RCC 7860 (cell line): ENCODE data around the gene PRKACG.
A peak's percentile ranks its signal among the peaks of the same experiment; 100 is the strongest.
"Not testable (repeated sequence)": the region's sequence is repeated elsewhere in the genome, so short reads cannot be mapped to it uniquely, and the experiment has no call there.

Source experiments
- DNase-seq: peaks from one replicate; pipeline ENCODE4 v3.0.0-alpha.2; 2015; ENCODE audit warnings: low spot score
- FAIRE-seq: peaks from 2 replicates; lab custom pipeline; 2012; peaks lifted over from hg19 to GRCh38; lab: Jason Lieb, UNC

The PRKACG gene

GRCh38 chr9:69014013-69014412 is at the start of gene PRKACG:
Gene PRKACG (minus strand): TSS chr9:69014113. CDS start chr9:69014092, 21 bp downstream.
- FAIRE-seq: no peak
- DNase-seq: no peak

- DNase-seq: no peak
- FAIRE-seq: no peak
These were observed 48.3 kb upstream of the PRKACG start for GRCh38 chr9:69062195-69062594.

DNA sequence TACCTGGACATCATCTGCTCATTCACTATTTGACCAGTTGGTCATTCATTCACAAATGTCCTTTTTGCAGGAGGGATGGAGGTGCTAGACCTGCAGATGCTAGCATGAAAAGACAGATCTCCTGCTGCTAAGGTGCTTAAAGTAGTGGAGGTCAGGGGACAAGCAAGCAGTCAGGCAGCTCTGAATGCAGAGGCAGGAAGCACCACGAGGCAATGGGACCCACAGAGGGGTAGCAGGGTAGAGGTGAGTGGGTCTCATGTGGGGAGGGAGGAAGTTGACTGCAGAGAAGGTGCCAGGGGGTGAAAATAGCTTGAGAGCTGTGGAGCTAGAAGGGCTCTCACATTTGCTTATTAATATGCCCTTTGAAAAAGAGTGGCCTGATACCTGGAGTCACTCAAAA is 46.9 kb upstream of the PRKACG start:
- FAIRE-seq (no peak), DNase-seq (no peak)

DNA sequence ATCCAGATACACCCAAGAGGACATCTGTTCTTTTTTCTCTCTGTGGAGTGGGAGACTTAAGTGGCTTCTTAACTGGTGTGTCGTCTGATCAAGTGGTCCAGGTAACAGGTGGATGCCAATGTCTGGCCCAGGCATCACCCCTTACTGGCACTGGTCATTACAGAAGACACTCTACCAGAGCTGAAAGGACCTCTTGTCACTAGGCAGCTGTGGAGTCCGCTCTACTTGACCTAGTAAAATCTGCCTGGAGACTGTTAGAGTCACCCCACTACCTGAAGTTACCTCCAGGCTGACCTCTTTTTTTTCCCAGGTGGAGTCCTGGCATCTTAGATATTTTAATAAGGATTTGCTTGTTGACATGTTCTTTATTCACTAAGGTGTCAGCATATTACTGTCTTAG is 44.2 kb upstream of the PRKACG start:
- FAIRE-seq: no peak
- DNase-seq: no peak

DNA sequence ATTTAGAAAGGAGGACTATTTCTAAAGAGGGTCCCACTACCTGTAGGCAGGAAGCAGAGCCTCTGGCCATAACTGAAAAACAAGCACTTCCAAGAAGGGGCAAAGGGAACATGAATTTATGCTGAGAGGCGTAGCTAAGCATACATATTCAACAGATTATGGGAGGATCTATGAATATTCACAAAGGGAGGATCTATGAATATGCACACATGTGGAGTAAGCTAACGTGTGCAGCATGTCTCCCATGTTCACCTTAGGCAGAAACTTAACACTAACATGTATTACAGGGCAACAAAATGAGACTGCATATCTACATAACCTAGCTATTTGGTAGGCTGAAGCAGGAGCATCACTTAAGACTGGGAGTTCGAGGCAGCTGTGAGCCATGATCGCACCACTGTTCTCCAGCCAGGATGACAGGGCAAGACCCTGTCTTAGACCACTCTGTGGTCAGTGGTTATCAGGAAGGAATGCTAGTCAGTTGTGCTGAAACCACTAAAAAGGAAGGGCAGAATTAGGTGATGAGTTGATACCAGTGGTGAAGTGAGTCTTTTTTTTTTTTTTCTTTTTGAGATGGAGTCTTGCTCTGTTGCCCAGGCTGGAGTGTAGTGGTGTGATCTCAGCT is 42.4 kb upstream of the PRKACG start:
- DNase-seq (peak; percentile 45), FAIRE-seq (no peak)

DNA sequence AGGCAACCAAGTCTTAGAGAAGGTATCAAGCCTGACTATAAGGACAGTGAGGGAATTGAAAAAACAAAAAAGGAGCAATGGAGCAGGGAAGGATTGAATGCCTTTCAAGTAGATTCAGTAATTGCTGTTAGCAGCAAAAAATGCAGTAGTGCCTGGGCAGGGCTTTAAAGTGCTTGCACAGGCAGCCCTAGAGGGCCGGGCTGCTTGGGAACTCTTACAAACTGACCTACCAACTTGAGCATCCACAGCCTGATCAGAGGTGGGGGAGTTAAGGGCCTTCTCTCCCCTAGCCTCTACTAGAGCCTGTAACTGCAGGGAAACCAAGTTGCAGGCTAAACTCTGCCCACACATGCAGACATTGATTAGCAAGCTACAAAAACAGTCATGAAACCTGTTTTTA is 41.1 kb upstream of the PRKACG start:
- FAIRE-seq (no peak), DNase-seq (no peak)

GRCh38 chr9:69050936-69051335 is 37.0 kb upstream of the PRKACG start:
- FAIRE-seq, DNase-seq: not testable (repeated sequence)

GRCh38 chr9:69049094-69049493 is 35.2 kb upstream of the PRKACG start:
- DNase-seq: no peak
- FAIRE-seq: no peak

GRCh38 chr9:69047371-69047770 is 33.5 kb upstream of the PRKACG start:
- DNase-seq (no peak), FAIRE-seq (no peak)

GRCh38 chr9:69046723-69047122 is 32.8 kb upstream of the PRKACG start:
- DNase-seq (no peak), FAIRE-seq (no peak)

GRCh38 chr9:69045821-69046220 is 31.9 kb upstream of the PRKACG start:
- DNase-seq: no peak

GRCh38 chr9:69044240-69045219 is 30.6 kb upstream of the PRKACG start:
- FAIRE-seq: no peak
- DNase-seq: peak; percentile 33

More at GRCh38 chr9:69045821-69046220, 31.9 kb upstream of the PRKACG start:
- FAIRE-seq: no peak

GRCh38 chr9:69040646-69041045 is 26.7 kb upstream of the PRKACG start:
- FAIRE-seq (no peak), DNase-seq (no peak)

DNA sequence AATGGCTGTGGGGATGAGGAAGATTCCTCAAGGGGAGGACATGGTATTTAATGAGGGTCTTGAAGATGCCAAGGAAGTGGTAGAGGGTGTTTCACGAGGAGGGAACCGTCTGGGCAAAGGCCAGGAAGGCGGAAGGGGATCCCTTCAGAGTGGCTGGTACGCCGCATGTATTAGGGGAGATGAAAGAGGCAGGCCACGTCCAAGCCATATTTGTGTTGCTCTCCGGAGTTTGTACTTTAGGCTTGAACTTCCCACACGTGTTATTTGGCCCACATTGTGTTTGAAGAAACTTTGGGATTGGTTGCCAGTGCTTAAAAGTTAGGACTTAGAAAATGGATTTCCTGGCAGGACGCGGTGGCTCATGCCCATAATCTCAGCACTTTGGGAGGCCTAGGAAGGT is 22.9 kb upstream of the PRKACG start:
- FAIRE-seq (no peak), DNase-seq (no peak)

DNA sequence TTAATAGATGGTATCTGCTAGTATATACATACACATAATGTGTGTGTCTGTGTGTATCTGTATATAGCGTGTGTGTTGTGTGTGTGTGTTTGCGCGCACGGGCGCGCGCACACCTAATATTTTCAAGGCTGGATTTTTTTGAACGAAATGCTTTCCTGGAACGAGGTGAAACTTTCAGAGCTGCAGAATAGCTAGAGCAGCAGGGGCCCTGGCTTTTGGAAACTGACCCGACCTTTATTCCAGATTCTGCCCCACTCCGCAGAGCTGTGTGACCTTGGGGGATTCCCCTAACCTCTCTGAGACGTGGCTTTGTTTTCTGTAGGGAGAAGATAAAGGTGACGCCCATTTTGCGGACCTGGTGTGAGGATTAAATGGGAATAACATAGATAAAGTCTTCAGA is 22.4 kb upstream of the PRKACG start:
- FAIRE-seq: no peak

DNA sequence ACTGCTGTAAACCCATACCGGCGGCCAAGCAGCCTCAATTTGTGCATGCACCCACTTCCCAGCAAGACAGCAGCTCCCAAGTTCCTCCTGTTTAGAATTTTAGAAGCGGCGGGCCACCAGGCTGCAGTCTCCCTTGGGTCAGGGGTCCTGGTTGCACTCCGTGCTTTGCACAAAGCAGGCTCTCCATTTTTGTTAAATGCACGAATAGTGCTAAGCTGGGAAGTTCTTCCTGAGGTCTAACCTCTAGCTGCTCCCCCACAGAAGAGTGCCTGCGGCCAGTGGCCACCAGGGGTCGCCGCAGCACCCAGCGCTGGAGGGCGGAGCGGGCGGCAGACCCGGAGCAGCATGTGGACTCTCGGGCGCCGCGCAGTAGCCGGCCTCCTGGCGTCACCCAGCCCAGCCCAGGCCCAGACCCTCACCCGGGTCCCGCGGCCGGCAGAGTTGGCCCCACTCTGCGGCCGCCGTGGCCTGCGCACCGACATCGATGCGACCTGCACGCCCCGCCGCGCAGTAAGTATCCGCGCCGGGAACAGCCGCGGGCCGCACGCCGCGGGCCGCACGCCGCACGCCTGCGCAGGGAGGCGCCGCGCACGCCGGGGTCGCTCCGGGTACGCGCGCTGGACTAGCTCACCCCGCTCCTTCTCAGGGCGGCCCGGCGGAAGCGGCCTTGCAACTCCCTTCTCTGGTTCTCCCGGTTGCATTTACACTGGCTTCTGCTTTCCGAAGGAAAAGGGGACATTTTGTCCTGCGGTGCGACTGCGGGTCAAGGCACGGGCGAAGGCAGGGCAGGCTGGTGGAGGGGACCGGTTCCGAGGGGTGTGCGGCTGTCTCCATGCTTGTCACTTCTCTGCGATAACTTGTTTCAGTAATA is 21.8 kb upstream of the PRKACG start, which contains the start of gene FXN:
Gene FXN (plus strand): TSS at position 315 of the 871 bp plus-strand sequence. CDS start 31 bp downstream, at position 346.
- FAIRE-seq (no peak), DNase-seq (peak; percentile 70)

More for the DNA sequence above, 22.4 kb upstream of the PRKACG start:
- no peak for DNase-seq

DNA sequence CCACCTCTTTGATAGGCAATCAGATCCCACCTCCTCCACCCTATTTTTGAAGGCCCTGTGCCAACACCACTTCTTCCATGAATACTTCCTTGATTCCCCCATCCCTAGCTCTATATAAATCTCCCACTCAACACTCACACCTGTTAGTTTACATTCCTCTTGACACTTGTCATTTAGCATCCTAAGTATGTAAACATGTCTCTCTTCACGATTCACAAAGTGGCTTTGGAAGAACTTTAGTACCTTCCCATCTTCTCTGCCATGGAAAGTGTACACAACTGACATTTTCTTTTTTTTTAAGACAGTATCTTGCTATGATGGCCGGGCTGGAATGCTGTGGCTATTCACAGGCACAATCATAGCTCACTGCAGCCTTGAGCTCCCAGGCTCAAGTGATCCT is 20.2 kb upstream of the PRKACG start:
- DNase-seq: no peak
- no peak for FAIRE-seq

DNA sequence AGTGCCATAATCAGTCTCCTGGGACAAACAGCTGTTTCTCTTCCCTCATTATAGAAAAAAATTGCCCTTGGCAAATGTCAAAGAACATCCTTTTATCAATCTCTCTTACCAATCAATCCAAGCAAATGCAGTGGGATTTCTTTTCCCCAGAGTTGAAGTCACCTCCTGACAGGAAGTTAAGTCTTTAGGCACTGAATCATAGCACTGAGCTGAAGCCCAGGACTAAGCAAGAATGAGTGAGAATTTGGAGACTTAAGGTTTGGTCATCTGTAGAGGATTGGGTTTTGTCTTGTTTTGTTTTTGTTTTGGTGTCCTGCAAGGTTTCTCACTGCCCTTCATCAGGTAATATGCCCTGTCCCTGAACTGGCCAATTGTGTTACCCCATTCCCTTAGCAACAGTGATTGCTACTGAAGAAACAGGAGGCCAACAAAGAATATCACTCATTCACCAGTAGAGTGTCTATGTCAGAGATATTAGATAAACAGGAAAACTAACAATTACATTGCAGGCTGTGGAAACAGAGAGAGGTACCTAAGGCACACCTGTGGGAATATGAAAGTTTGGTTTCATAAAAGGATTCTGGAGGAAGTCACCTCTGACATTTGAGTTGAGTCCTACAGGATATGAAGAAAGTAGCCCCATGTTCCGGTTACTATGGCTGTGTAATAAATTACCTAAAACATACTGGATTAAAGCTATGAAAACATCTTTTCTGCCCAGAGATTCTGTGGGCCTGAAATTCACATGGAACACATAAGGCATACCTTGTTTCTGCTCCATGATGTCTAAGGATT is 17.1 kb upstream of the PRKACG start:
- DNase-seq: no peak
- no peak for FAIRE-seq

GRCh38 chr9:69029535-69029934 is 15.6 kb upstream of the PRKACG start:
- DNase-seq (no peak), FAIRE-seq (no peak)

DNA sequence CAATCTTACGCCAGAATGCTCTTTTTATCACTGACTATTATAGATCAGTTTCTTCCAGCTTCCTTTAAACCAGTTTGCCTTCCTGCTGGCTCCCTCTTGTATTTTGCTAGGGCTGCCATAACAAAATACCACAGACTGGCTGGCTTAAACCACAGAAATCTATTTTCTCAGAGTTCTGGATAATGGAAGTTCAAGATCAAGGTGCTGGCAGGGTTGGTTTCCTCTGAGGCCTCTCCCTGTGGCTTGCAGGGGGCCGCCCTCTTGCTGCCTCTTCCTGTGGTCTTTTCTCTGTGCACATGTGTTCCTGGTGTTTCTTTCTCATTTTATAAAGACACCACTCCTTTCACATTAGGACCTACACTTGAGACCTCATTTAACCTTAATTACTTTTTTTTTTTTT is 14.8 kb upstream of the PRKACG start:
- DNase-seq (no peak), FAIRE-seq (no peak)
